Fibroblast of mammary gland (primary cell): Measurements from ENCODE around the gene HNRNPM.
"Not testable (repeated sequence)": the region's sequence is repeated elsewhere in the genome, so short reads cannot be mapped to it uniquely, and the experiment has no call there.

Experiments used
- DNase-seq: peaks from one replicate; pipeline ENCODE4 v3.0.0-alpha.2; 2010; ENCODE audit warnings: low read depth
- H3K4me3 ChIP-seq: 2 replicates; pipeline ENCODE4 v1.5.1; 2011; ENCODE audit warnings: low read depth, mild to moderate bottlenecking, low read length, moderate library complexity; ENCODE audit not compliant: control insufficient read depth
- CTCF ChIP-seq: conservative IDR thresholded peaks from 2 replicates; pipeline ENCODE4 v1.5.1; 2011; ENCODE audit warnings: low read depth, low read length, inconsistent platforms; ENCODE audit not compliant: control insufficient read depth, insufficient read depth

Gene HNRNPM

GRCh38 chr19:8412783-8413628, 31.8 kb upstream of the HNRNPM start, which contains the start of gene MARCHF2:
MARCHF2 (plus strand) TSS chr19:8413305; CDS start chr19:8421841, 8,536 bp downstream.
- peak; percentile 96 for DNase-seq
- TF ChIP-seq CTCF, result peak; percentile 40
- H3K4me3 ChIP-seq, result peak within 1 kb of the TSS; percentile 57

GRCh38 chr19:8413629-8413995, 31.2 kb upstream of the HNRNPM start:
- peak overlapping the region; percentile 57 for H3K4me3 ChIP-seq
- DNase-seq, result no peak
- TF ChIP-seq CTCF, result no peak

- H3K4me3 ChIP-seq, result no peak overlapping the region
- no peak for TF ChIP-seq CTCF
- no peak for DNase-seq
These were observed 28.0 kb upstream of the HNRNPM start for GRCh38 chr19:8416796-8417195.

- no peak for DNase-seq
- TF ChIP-seq CTCF, result no peak
- H3K4me3 ChIP-seq, result no peak overlapping the region
These were observed 23.0 kb upstream of the HNRNPM start for GRCh38 chr19:8421484-8422461.

- no peak for TF ChIP-seq CTCF
- H3K4me3 ChIP-seq, result no peak overlapping the region
- DNase-seq, result peak; percentile 99
These were observed 21.0 kb upstream of the HNRNPM start for GRCh38 chr19:8423817-8424223.

- not testable (repeated sequence) for DNase-seq, H3K4me3 ChIP-seq
These were observed 19.4 kb upstream of the HNRNPM start for GRCh38 chr19:8425331-8425730.

- no peak overlapping the region for H3K4me3 ChIP-seq
- TF ChIP-seq CTCF, result no peak
- DNase-seq, result no peak
These were observed 18.5 kb upstream of the HNRNPM start for GRCh38 chr19:8426283-8426682.
